HFFc6 (cell line): ENCODE results near the gene BLOC1S2. TPM values are rescaled to one million over a fixed set of nuclear protein-coding genes. Genes with fewer than 3 reads are reported as not detected.
"Not testable (repeated sequence)": the region's sequence is repeated elsewhere in the genome, so short reads cannot be mapped to it uniquely, and the experiment has no call there.

Experiments used
- DNase-seq: peaks from one replicate; pipeline ENCODE4 v3.0.0-alpha.2; 2018
- H3K27ac Mint-ChIP-seq: 2 replicates; pipeline ENCODE4 v1.8.0; 2020; ENCODE audit warnings: mild to moderate bottlenecking, mixed read lengths
- H3K27me3 Mint-ChIP-seq: 2 replicates; pipeline ENCODE4 v1.8.0; 2021; ENCODE audit warnings: mild to moderate bottlenecking, moderate library complexity, mixed read lengths; ENCODE audit not compliant: insufficient read depth
- H3K36me3 Mint-ChIP-seq: 2 replicates; pipeline ENCODE4 v1.8.0; 2021; ENCODE audit warnings: low read depth, mixed read lengths
- H3K4me1 Mint-ChIP-seq: 2 replicates; pipeline ENCODE4 v1.8.0; 2020; ENCODE audit warnings: low read depth, mixed read lengths
- H3K4me3 Mint-ChIP-seq: 2 replicates; pipeline ENCODE4 v1.8.0; 2020; ENCODE audit warnings: mild to moderate bottlenecking, moderate library complexity, mixed read lengths
- H3K9me3 Mint-ChIP-seq: 2 replicates; pipeline ENCODE4 v1.8.0; 2020; ENCODE audit warnings: mild to moderate bottlenecking, mixed read lengths
- total RNA-seq, 6 experiments: library from RNA; stranded (reverse); fragmentation: NEBNext Ultra II Directional; extraction: Animal tissue kit (Norgen Biotek cat#: 25700); gene quantifications; 2 replicates in 1 of 6; 3 replicates in 5 of 6; pipeline ENCODE4 v1.2.3, GENCODE V29; 2021
- TF ChIP-seq, protein P1 (sequence below): fragments of 200-600 bp; sonication (generic); IDR thresholded peaks from 2 replicates; pipeline ENCODE4 v1.5.0; 2021; ENCODE audit warnings: antibody characterized with exemption, mild to moderate bottlenecking

Gene BLOC1S2
- total RNA-seq, 6 experiments from 2014 or later, result 52.4 to 62.1 (median 55.0) TPM

DNA sequence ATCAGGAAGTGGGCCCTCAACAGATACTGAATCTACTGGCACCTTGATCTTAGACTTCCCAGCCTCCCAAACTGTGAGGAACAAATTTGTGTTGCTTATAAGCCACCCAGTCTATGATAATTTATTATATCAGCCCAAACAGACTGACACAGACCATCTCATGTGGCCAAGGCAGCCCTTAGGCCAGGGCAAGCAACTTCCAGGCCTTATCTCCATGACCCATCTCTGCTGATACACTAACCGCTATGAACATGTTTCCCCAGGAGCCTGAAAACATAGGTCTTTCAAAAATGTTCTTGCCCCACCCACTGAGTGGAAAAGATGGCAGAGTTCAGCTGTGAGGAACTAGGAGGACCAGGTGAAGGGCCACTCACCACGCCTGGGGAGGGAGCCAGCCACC, 3.2 kb upstream of the BLOC1S2 start:
- TF ChIP-seq, protein P1, sequence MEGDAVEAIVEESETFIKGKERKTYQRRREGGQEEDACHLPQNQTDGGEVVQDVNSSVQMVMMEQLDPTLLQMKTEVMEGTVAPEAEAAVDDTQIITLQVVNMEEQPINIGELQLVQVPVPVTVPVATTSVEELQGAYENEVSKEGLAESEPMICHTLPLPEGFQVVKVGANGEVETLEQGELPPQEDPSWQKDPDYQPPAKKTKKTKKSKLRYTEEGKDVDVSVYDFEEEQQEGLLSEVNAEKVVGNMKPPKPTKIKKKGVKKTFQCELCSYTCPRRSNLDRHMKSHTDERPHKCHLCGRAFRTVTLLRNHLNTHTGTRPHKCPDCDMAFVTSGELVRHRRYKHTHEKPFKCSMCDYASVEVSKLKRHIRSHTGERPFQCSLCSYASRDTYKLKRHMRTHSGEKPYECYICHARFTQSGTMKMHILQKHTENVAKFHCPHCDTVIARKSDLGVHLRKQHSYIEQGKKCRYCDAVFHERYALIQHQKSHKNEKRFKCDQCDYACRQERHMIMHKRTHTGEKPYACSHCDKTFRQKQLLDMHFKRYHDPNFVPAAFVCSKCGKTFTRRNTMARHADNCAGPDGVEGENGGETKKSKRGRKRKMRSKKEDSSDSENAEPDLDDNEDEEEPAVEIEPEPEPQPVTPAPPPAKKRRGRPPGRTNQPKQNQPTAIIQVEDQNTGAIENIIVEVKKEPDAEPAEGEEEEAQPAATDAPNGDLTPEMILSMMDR, result no peak
- Mint-ChIP-seq H3K9me3 (no peaks in the 10 kb centered on the region), H3K27ac (no peak overlapping the region), H3K4me1 (peaks cover 26% of the 10 kb centered on the region), H3K27me3 (peaks cover 40% of the 10 kb centered on the region), H3K36me3 (peaks cover 12% of the 10 kb centered on the region), H3K4me3 (no peak overlapping the region)
- no peak for DNase-seq

DNA sequence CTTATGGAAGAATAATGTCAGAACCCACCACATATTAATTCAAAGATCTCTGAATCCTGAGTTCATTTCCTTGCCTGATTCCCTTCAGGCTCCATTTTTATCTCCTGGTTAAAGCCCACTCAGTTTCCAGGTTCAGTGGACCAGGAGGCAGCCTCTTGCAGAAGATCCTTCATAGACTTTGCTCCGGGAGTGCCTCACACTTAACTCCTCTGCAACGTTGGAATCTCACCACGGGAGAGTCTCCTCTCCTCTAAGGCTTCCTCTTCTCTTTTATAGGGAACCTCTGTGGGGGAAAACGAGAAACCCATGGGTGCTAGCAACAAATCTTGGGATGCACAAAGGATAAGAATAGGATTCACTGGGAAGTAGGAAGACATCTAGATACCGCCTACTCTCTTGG, 1.7 kb upstream of the BLOC1S2 start:
- TF ChIP-seq, protein P1, result no peak
- peaks cover 29% of the 10 kb centered on the region for H3K4me1 Mint-ChIP-seq
- no peaks in the 10 kb centered on the region for H3K9me3 Mint-ChIP-seq
- peaks cover 28% of the 10 kb centered on the region for H3K27me3 Mint-ChIP-seq
- no peak overlapping the region for H3K4me3 Mint-ChIP-seq
- no peak for DNase-seq
- H3K36me3 Mint-ChIP-seq, result peaks cover 14% of the 10 kb centered on the region
- H3K27ac Mint-ChIP-seq, result no peak overlapping the region

DNA sequence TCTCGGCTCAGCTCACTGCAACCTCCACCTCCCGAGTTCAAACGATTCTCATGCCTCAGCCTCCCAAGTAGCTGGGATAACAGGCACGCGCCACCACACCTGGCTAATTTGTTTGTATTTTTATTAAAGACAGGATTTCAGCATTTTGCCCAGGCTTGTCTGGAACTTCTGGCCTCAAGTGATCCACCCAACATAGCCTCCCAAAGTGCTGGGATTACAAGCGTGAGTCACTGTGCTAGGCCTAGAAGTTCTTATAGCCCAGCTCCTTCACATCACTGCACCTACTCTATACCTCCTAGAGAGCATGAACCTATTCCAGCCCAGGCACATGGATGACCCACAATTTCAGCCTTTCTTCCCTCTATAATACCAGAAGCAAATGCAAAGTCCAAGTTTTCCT, 1.3 kb upstream of the BLOC1S2 start:
- Mint-ChIP-seq H3K9me3 (no peaks in the 10 kb centered on the region), H3K27ac (no peak overlapping the region), H3K4me3 (peak overlapping the region; percentile 14; the same call in 1 of the 2 replicates), H3K27me3 (peaks cover 27% of the 10 kb centered on the region), H3K36me3 (peaks cover 14% of the 10 kb centered on the region), H3K4me1 (peaks cover 29% of the 10 kb centered on the region)
- TF ChIP-seq, protein P1, result no peak
- DNase-seq, result no peak

DNA sequence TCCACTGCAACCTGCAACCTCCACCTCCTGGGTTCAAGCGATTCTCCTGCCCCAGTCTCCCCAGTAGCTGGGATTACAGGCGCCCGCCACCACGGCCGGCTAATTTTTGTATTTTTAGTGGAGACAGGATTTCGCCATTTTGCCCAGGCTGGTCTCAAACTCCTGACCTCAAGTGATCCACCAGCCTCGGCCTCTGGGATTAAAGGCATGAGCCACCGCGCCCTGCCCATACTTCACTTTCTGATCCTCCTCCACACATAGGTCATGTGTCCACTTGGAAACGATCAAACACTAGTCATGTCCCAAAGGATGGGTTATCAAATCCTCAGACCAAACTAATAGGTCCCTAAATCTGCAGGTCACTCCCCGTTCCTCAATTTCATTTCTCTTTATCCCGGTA, 1.2 kb downstream of the BLOC1S2 start:
- peaks cover 29% of the 10 kb centered on the region for H3K4me1 Mint-ChIP-seq
- peaks cover 13% of the 10 kb centered on the region; the same call in 1 of the 2 replicates for H3K27me3 Mint-ChIP-seq
- H3K27ac Mint-ChIP-seq, result peak overlapping the region; percentile 96
- DNase-seq, H3K9me3 Mint-ChIP-seq: not testable (repeated sequence)
- peak overlapping the region; percentile 97 for H3K4me3 Mint-ChIP-seq
- peaks cover 22% of the 10 kb centered on the region for H3K36me3 Mint-ChIP-seq

DNA sequence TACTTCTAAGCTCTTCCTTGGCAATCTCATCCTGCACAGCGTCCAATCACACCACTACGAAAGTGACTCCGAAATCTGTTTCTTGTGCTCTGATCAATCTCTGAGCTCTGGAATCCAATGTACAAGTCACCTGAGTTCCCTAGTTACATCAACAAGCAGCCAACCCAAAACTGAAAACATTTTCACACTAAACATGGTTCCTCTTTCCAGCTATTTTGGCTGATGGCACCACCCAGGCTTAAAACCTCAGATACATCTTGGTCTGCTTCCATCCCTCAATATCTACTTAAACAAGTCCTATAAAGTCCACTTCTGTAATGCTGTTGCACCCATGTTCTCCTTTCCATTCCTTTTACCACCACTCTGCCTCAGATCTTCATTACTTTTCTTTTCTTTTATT, 3.6 kb downstream of the BLOC1S2 start:
- H3K9me3 Mint-ChIP-seq, result no peaks in the 10 kb centered on the region

DNA sequence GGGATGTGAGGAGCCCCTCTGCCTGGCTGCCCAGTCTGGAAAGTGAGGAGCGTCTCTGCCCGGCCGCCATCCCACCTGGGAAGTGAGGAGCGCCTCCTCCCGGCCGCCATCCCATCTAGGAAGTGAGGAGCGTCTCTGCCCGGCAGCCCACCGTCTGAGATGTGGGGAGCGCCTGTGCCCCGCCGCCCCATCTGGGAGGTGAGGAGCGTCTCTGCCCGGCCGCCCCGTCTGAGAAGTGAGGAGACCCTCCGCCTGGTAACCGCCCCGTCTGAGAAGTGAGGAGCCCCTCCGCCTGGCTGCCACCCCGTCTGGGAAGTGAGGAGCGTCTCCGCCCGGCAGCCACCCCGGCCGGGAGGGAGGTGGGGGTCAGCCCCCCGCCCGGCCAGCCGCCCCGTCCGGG, 9.5 kb downstream of the BLOC1S2 start:
- not testable (repeated sequence) for H3K27ac Mint-ChIP-seq, DNase-seq, H3K27me3 Mint-ChIP-seq, H3K4me3 Mint-ChIP-seq, H3K9me3 Mint-ChIP-seq, H3K4me1 Mint-ChIP-seq
- peaks cover 40% of the 10 kb centered on the region for H3K36me3 Mint-ChIP-seq

More for the DNA sequence above, 3.6 kb downstream of the BLOC1S2 start:
- H3K4me3 Mint-ChIP-seq, result no peak overlapping the region
- TF ChIP-seq, protein P1, result no peak
- DNase-seq, result no peak
- H3K4me1 Mint-ChIP-seq, result peaks cover 28% of the 10 kb centered on the region
- H3K27me3 Mint-ChIP-seq, result peaks cover 5% of the 10 kb centered on the region; the same call in 1 of the 2 replicates
- H3K27ac Mint-ChIP-seq, result no peak overlapping the region
- peaks cover 34% of the 10 kb centered on the region for H3K36me3 Mint-ChIP-seq
